ENCODE data around the gene GMPS. TPM values are rescaled to one million over a fixed set of nuclear protein-coding genes. Genes with fewer than 3 reads are reported as not detected.
A peak's percentile ranks its signal among the peaks of the same experiment; 100 is the strongest.

GMPS gene
- total RNA-seq, 1 experiment from 2014 or later = 119 TPM

- DNase-seq (ENCODE audit: low read depth, low spot score) = no peak
Measured at GRCh38 chr3:155853214-155854140, 17.0 kb upstream of the GMPS start.

More at GRCh38 chr3:155853214-155854140, 17.0 kb upstream of the GMPS start:
- Histone ChIP-seq H3K4me2 (ENCODE audit: low read length) (peak overlapping the region; percentile 78), H3K4me1 (ENCODE audit: control insufficient read depth in 1 of 2, insufficient read depth in 2 of 2, low read length in 2 of 2) (peaks cover 7 to 18% of the 10 kb centered on the region in 2 experiments), H4K20me1 (ENCODE audit: insufficient read depth) (no peaks in the 10 kb centered on the region), H3K4me3 (replicated peaks in 1 of 2; ENCODE audit: low read depth in 1 of 2, low read length in 2 of 2) (peak overlapping the region; percentile 91 to 98), H3K36me3 (ENCODE audit: control insufficient read depth in 1 of 2, insufficient read depth in 2 of 2, low read length in 2 of 2) (peaks cover 0 to 2% of the 10 kb centered on the region in 2 experiments; a peak in 1 of 4 replicates), H3K27me3 (ENCODE audit: insufficient read depth, low read length) (no peaks in the 10 kb centered on the region), H3K9me3 (ENCODE audit: control insufficient read depth in 1 of 2, insufficient read depth in 1 of 2, low read depth in 1 of 2, low read length in 2 of 2) (no peaks in the 10 kb centered on the region), H2AFZ (ENCODE audit: low read depth, low read length, poor library complexity, severe bottlenecking) (no peak overlapping the region), H3K27ac (ENCODE audit: low read depth, low read length) (peak overlapping the region; percentile 81), H3K9ac (ENCODE audit: low read length) (peak overlapping the region; percentile 84), H3K9me2 (ENCODE audit: insufficient read depth) (no peaks in the 10 kb centered on the region), H3K79me2 (ENCODE audit: insufficient read depth, low read length) (peaks cover 44% of the 10 kb centered on the region)
- TF ChIP-seq SRF (IDR thresholded peaks at IDR 0.05; ENCODE audit: low read depth) (no peak), EGR1 (IDR thresholded peaks at IDR 0.05; ENCODE audit: low read depth) (no peak), CTCF (IDR thresholded peaks at IDR 0.05 in 2 of 3, conservative IDR thresholded peaks at IDR 0.05 in 1 of 3; ENCODE audit: borderline replicate concordance in 1 of 3, insufficient read depth in 1 of 3, low read depth in 2 of 3, low read length in 2 of 3) (0 out of 6 replicates have a peak, but pooled peaks of 1 of the 3 experiments have one; percentile 8), MAX (IDR thresholded peaks at IDR 0.05) (no peak), POLR2A (IDR thresholded peaks at IDR 0.05; ENCODE audit: borderline replicate concordance, extremely low read depth, insufficient read depth, insufficient read length) (no peak)
- TF ChIP-seq, protein P1, sequence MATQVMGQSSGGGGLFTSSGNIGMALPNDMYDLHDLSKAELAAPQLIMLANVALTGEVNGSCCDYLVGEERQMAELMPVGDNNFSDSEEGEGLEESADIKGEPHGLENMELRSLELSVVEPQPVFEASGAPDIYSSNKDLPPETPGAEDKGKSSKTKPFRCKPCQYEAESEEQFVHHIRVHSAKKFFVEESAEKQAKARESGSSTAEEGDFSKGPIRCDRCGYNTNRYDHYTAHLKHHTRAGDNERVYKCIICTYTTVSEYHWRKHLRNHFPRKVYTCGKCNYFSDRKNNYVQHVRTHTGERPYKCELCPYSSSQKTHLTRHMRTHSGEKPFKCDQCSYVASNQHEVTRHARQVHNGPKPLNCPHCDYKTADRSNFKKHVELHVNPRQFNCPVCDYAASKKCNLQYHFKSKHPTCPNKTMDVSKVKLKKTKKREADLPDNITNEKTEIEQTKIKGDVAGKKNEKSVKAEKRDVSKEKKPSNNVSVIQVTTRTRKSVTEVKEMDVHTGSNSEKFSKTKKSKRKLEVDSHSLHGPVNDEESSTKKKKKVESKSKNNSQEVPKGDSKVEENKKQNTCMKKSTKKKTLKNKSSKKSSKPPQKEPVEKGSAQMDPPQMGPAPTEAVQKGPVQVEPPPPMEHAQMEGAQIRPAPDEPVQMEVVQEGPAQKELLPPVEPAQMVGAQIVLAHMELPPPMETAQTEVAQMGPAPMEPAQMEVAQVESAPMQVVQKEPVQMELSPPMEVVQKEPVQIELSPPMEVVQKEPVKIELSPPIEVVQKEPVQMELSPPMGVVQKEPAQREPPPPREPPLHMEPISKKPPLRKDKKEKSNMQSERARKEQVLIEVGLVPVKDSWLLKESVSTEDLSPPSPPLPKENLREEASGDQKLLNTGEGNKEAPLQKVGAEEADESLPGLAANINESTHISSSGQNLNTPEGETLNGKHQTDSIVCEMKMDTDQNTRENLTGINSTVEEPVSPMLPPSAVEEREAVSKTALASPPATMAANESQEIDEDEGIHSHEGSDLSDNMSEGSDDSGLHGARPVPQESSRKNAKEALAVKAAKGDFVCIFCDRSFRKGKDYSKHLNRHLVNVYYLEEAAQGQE (IDR thresholded peaks at IDR 0.05; ENCODE audit: low read depth) = no peak
- intact Hi-C loops (cut with micrococcal nuclease) = loop anchor here (1.0 to 5.0 kb wide), 3 partner anchors 17 to 106 kb away; partner anchors contain the start of genes C3orf33, GMPS and PLCH1
- POLR2A ChIA-PET = interaction anchor here (0.5 to 1.5 kb wide), 7 partner anchors 13 to 1344 kb away, joined by 3 to 4 read pairs (median 3); partner anchors contain the start of gene C3orf33
- CTCF ChIA-PET = interaction anchor here (1.0 to 1.8 kb wide), 2 partner anchors 17 to 47 kb away, joined by 3 to 7 read pairs; partner anchors contain the start of genes C3orf33 and GMPS
- BruUV-seq (replicated peaks) = no TSS peak
- RAD21 ChIA-PET (ENCODE audit: low non-redundant PET in 1 of 2, low total read pairs in 2 of 2, uncharacterized antibody in 2 of 2, unreplicated experiment in 2 of 2) = no interaction called here
- no peak; the same call in 1 of the 2 replicates for ATAC-seq
